GM21367 (cell line): ENCODE results near the gene CDH15.

Source experiments
- ATAC-seq: cut with Tn5 transposase; IDR thresholded peaks from one replicate; pipeline ENCODE4 v1.9.1; 2021; ENCODE audit not compliant: unreplicated experiment

The CDH15 gene

GRCh38 chr16:89140981-89141883, 30.3 kb upstream of the CDH15 start:
- ATAC-seq: no peak

GRCh38 chr16:89141884-89142267, 29.7 kb upstream of the CDH15 start:
- ATAC-seq: no peak

- no peak for ATAC-seq
Measured at GRCh38 chr16:89142474-89143195, 28.9 kb upstream of the CDH15 start.

- ATAC-seq: no peak
Measured at GRCh38 chr16:89143201-89143741, 28.3 kb upstream of the CDH15 start.

- ATAC-seq: no peak
Measured at GRCh38 chr16:89143911-89144675, 27.5 kb upstream of the CDH15 start.

- no peak for ATAC-seq
Measured at GRCh38 chr16:89144681-89145080, 26.9 kb upstream of the CDH15 start.

GRCh38 chr16:89145406-89146161, 26.0 kb upstream of the CDH15 start:
- no peak for ATAC-seq

GRCh38 chr16:89146211-89147005, 25.1 kb upstream of the CDH15 start:
- no peak for ATAC-seq

- ATAC-seq: no peak
Measured at GRCh38 chr16:89147085-89147817, 24.3 kb upstream of the CDH15 start.

- no peak for ATAC-seq
Measured at GRCh38 chr16:89149386-89149785, 22.2 kb upstream of the CDH15 start.

GRCh38 chr16:89150090-89150835, 21.3 kb upstream of the CDH15 start:
- no peak for ATAC-seq

GRCh38 chr16:89150981-89151380, 20.6 kb upstream of the CDH15 start:
- no peak for ATAC-seq

GRCh38 chr16:89152831-89153700, 18.5 kb upstream of the CDH15 start:
- no peak for ATAC-seq

GRCh38 chr16:89153848-89154271, 17.7 kb upstream of the CDH15 start:
- no peak for ATAC-seq

GRCh38 chr16:89154390-89155183, 17.0 kb upstream of the CDH15 start:
- no peak for ATAC-seq

GRCh38 chr16:89155184-89155679, 16.3 kb upstream of the CDH15 start:
- no peak for ATAC-seq
